Measurements from ENCODE around the gene KLK10. TPM values are rescaled to one million over a fixed set of nuclear protein-coding genes. Genes with fewer than 3 reads are reported as not detected.

Gene KLK10
- total RNA-seq, 1 experiment from 2014 or later: not detected

DNA sequence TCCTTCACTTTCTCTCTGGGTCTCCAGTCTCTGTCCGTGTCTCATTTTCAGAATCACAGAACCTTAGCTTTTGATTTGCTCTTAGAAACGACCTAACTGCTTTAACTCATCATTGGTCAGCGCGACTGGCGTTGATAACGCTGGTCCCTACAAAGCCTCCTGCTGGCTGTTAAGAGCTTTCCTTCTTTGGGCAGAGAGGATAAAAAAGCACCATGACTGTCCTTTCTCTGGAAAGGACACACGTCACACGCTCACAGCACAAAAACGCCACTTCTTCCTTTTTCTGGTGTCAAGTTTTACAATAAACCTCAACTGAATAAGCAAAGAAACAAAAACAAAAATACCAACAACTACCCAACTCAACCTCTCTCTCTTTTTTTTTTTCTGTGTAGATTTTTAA is 17.0 kb upstream of the KLK10 start:
- Histone ChIP-seq H3K27me3 (replicated peaks) (no peaks in the 10 kb centered on the region), H3K4me3 (no peak overlapping the region), H3K27ac (no peak overlapping the region), H3K36me3 (no peaks in the 10 kb centered on the region), H3K9me3 (replicated peaks) (no peaks in the 10 kb centered on the region), H3K4me1 (replicated peaks) (no peaks in the 10 kb centered on the region)
- DNase-seq (ENCODE audit: low read depth in 1 of 2, low spot score in 2 of 2): no peak

GRCh38 chr19:51034704-51035103 is 15.2 kb upstream of the KLK10 start, which contains the start of gene KLK12:
TSS of gene KLK12 (minus strand) at chr19:51035002. CDS start at chr19:51034621, 381 bp downstream.
- H3K4me1 ChIP-seq (replicated peaks): no peaks in the 10 kb centered on the region
- H3K27me3 ChIP-seq (replicated peaks): no peaks in the 10 kb centered on the region
- H3K4me3 ChIP-seq: no peak within 1 kb of the TSS
- H3K36me3 ChIP-seq: no peaks in the 10 kb centered on the region
- no peak for DNase-seq (ENCODE audit: low read depth in 1 of 2, low spot score in 2 of 2)
- no peak within 1 kb of the TSS for H3K27ac ChIP-seq
- no peaks in the 10 kb centered on the region for H3K9me3 ChIP-seq (replicated peaks)

GRCh38 chr19:51031880-51032225 is 12.3 kb upstream of the KLK10 start:
- H3K4me3 ChIP-seq: no peak overlapping the region
- H3K27ac ChIP-seq: no peak overlapping the region
- no peak for DNase-seq (ENCODE audit: low read depth in 1 of 2, low spot score in 2 of 2)
- no peaks in the 10 kb centered on the region for H3K9me3 ChIP-seq (replicated peaks)
- H3K27me3 ChIP-seq (replicated peaks): 0 out of 2 replicates have a peak, but pooled peaks cover 8% of the 10 kb centered on the region
- no peaks in the 10 kb centered on the region for H3K36me3 ChIP-seq
- H3K4me1 ChIP-seq (replicated peaks): no peaks in the 10 kb centered on the region

GRCh38 chr19:51031220-51031879 is 11.8 kb upstream of the KLK10 start:
- Histone ChIP-seq H3K27me3 (replicated peaks) (peaks cover 9% of the 10 kb centered on the region), H3K9me3 (replicated peaks) (no peaks in the 10 kb centered on the region), H3K4me3 (no peak overlapping the region), H3K36me3 (no peaks in the 10 kb centered on the region), H3K4me1 (replicated peaks) (no peaks in the 10 kb centered on the region), H3K27ac (no peak overlapping the region)
- DNase-seq (ENCODE audit: low read depth in 1 of 2, low spot score in 2 of 2): no peak

GRCh38 chr19:51030631-51031030 is 11.1 kb upstream of the KLK10 start:
- no peak overlapping the region for H3K4me3 ChIP-seq
- no peaks in the 10 kb centered on the region for H3K9me3 ChIP-seq (replicated peaks)
- H3K27ac ChIP-seq: no peak overlapping the region
- H3K4me1 ChIP-seq (replicated peaks): no peaks in the 10 kb centered on the region
- no peak for DNase-seq (ENCODE audit: low read depth in 1 of 2, low spot score in 2 of 2)
- no peaks in the 10 kb centered on the region for H3K36me3 ChIP-seq
- peaks cover 17% of the 10 kb centered on the region for H3K27me3 ChIP-seq (replicated peaks)

- H3K27ac ChIP-seq: no peak overlapping the region
Measured at GRCh38 chr19:51029718-51030117, 10.2 kb upstream of the KLK10 start.

GRCh38 chr19:51027873-51028272 is 8.4 kb upstream of the KLK10 start:
- Histone ChIP-seq H3K4me3 (no peak overlapping the region), H3K4me1 (replicated peaks) (no peaks in the 10 kb centered on the region), H3K36me3 (no peaks in the 10 kb centered on the region), H3K27ac (no peak overlapping the region), H3K27me3 (replicated peaks) (peaks cover 18% of the 10 kb centered on the region), H3K9me3 (replicated peaks) (no peaks in the 10 kb centered on the region)
- DNase-seq (ENCODE audit: low read depth in 1 of 2, low spot score in 2 of 2): no peak

More at GRCh38 chr19:51029718-51030117, 10.2 kb upstream of the KLK10 start:
- Histone ChIP-seq H3K36me3 (no peaks in the 10 kb centered on the region), H3K4me1 (replicated peaks) (no peaks in the 10 kb centered on the region), H3K27me3 (replicated peaks) (peaks cover 18% of the 10 kb centered on the region), H3K4me3 (no peak overlapping the region), H3K9me3 (replicated peaks) (no peaks in the 10 kb centered on the region)
- no peak for DNase-seq (ENCODE audit: low read depth in 1 of 2, low spot score in 2 of 2)

DNA sequence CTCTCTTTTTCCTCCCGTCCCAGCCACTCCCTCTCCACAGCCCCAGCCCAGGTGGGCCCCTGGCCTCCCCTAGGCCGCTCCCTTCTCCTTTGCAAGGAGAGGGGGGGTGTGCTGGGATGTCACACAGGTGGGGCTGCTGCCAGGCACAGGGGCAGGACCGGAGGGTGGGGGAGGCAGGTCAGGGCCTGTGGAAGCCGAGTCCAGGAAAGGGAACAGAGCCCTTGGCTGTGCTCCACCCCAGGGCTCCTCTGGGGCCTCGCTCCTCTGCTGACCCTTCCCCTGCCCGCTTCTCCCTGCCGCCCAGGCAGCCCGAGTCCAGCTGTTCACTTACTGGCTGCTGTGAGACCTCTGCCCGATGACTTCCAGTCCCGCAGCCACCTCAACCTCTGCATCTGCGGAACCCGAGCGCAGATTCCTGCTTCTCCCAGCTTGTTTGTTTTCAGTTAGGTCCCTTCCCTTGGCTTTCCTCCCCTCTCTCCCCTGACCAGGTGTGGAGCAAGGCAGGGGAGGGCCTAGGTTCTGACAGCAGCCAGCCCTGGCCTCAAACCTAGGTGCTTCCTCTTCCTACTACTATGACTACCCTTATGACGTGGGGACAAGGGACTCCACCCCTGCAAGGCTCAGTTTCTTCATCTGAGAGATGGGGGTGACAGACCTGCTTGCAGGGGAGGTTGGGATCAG is 7.8 kb upstream of the KLK10 start:
- Histone ChIP-seq H3K9me3 (replicated peaks) (no peaks in the 10 kb centered on the region), H3K4me1 (replicated peaks) (no peaks in the 10 kb centered on the region), H3K36me3 (no peaks in the 10 kb centered on the region), H3K4me3 (no peak overlapping the region), H3K27me3 (replicated peaks) (peaks cover 18% of the 10 kb centered on the region), H3K27ac (no peak overlapping the region)
- no peak for DNase-seq (ENCODE audit: low read depth in 1 of 2, low spot score in 2 of 2)

GRCh38 chr19:51026554-51026831 is 7.0 kb upstream of the KLK10 start, which contains the start of gene KLK11:
TSS of gene KLK11 (minus strand) at chr19:51026616. CDS start at chr19:51025631, 985 bp downstream.
- DNase-seq (ENCODE audit: low read depth in 1 of 2, low spot score in 2 of 2): no peak
- Histone ChIP-seq H3K4me1 (replicated peaks) (no peaks in the 10 kb centered on the region), H3K4me3 (no peak within 1 kb of the TSS), H3K27me3 (replicated peaks) (peaks cover 18% of the 10 kb centered on the region), H3K36me3 (no peaks in the 10 kb centered on the region), H3K27ac (no peak within 1 kb of the TSS), H3K9me3 (replicated peaks) (no peaks in the 10 kb centered on the region)

- Histone ChIP-seq H3K36me3 (no peaks in the 10 kb centered on the region), H3K4me3 (no peak overlapping the region), H3K4me1 (replicated peaks) (no peaks in the 10 kb centered on the region), H3K27me3 (replicated peaks) (peaks cover 23% of the 10 kb centered on the region), H3K9me3 (replicated peaks) (no peaks in the 10 kb centered on the region), H3K27ac (no peak overlapping the region)
- DNase-seq (ENCODE audit: low read depth in 1 of 2, low spot score in 2 of 2): no peak
Measured at GRCh38 chr19:51025809-51026553, 6.5 kb upstream of the KLK10 start.

DNA sequence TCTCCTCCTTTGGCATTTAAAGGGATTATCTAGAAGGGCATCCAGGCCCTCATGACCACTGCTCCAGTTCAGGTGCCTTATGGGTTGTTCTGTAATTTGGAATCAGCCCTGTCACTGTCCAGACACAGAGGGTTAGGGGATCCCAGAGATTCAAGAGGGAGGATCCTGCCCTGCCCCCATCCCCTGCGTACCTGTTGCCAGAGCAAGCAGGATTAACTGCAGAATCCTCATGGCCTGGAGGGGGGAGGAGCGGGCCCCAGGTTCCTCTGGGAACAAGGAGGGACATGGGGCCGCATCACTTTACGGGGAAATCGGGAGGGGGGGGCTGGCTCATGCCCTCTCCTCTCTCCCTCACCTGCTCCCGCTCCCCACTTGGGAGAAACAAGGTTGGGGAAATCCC is 5.9 kb upstream of the KLK10 start:
- Histone ChIP-seq H3K27ac (no peak overlapping the region), H3K9me3 (replicated peaks) (no peaks in the 10 kb centered on the region), H3K4me3 (no peak overlapping the region), H3K36me3 (no peaks in the 10 kb centered on the region), H3K27me3 (replicated peaks) (peaks cover 29% of the 10 kb centered on the region), H3K4me1 (replicated peaks) (no peaks in the 10 kb centered on the region)
- DNase-seq (ENCODE audit: low read depth in 1 of 2, low spot score in 2 of 2): no peak

DNA sequence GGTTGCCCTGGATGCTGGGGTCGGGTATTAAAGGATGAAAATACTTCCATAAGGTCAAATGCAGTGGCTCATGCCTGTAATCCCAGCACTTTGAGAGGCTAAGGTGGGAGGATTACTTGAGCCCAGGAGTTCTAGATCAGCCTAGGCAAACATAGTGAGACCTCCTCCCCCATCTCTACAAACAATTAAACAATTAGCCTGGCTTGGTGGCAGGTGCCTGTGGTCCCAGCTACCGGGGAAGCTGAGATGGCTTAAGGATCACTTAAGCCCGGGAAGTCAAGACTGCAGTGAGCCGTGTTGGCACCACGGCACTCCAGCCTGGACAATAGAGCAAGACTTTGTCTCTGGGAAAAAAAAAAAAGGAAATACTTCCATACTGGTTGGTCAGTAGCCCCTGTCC is 5.4 kb upstream of the KLK10 start:
- Histone ChIP-seq H3K9me3 (replicated peaks) (no peaks in the 10 kb centered on the region), H3K4me3 (no peak overlapping the region), H3K36me3 (no peaks in the 10 kb centered on the region), H3K27me3 (replicated peaks) (peaks cover 31% of the 10 kb centered on the region), H3K27ac (no peak overlapping the region), H3K4me1 (replicated peaks) (no peaks in the 10 kb centered on the region)
- DNase-seq (ENCODE audit: low read depth in 1 of 2, low spot score in 2 of 2): no peak

DNA sequence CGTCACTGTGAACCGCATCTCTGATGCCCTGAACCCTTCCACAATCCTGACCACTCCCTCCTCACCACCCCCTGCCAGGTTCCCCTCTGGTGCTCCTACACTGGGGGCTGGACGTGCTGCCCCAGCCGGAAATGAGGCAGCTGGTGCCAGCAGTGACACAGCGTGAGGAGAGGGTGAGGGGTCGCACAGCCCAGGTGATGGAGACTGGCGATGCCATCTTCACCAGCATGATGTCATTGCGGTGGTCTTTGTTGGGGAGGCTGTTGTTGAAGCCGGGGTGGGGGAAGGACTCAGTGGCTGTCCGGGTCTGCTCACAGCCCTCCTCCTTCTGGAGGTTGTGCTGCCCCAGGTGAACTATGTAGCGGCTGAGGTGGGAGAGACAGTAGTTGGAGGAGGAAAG is 4.4 kb upstream of the KLK10 start:
- Histone ChIP-seq H3K36me3 (no peaks in the 10 kb centered on the region), H3K27ac (no peak overlapping the region), H3K4me1 (replicated peaks) (no peaks in the 10 kb centered on the region), H3K9me3 (replicated peaks) (no peaks in the 10 kb centered on the region), H3K4me3 (no peak overlapping the region), H3K27me3 (replicated peaks) (peaks cover 39% of the 10 kb centered on the region)
- DNase-seq (ENCODE audit: low read depth in 1 of 2, low spot score in 2 of 2): no peak

- H3K4me3 ChIP-seq: no peak overlapping the region
- no peak for DNase-seq (ENCODE audit: low read depth in 1 of 2, low spot score in 2 of 2)
Measured at GRCh38 chr19:51022526-51022925, 3.0 kb upstream of the KLK10 start.

More at GRCh38 chr19:51022526-51022925, 3.0 kb upstream of the KLK10 start:
- no peaks in the 10 kb centered on the region for H3K4me1 ChIP-seq (replicated peaks)
- peaks cover 41% of the 10 kb centered on the region for H3K27me3 ChIP-seq (replicated peaks)
- H3K27ac ChIP-seq: no peak overlapping the region
- H3K9me3 ChIP-seq (replicated peaks): no peaks in the 10 kb centered on the region
- H3K36me3 ChIP-seq: no peaks in the 10 kb centered on the region

Data from SJSA1 (cell line).